Trophoblast cell (in vitro differentiated cells and primary cell): ENCODE data around the gene TMEM134.

Experiments used
- DNase-seq, 2 donors: peaks; one replicate each; pipeline ENCODE4 v3.0.0-alpha.2; 2016
- H2AFZ ChIP-seq: 2 replicates; pipeline ENCODE4 v1.6.1; 2013; ENCODE audit warnings: low read length, moderate library complexity, mild to moderate bottlenecking; ENCODE audit not compliant: insufficient read depth, poor library complexity
- H2AK5ac ChIP-seq: 2 replicates; pipeline ENCODE4 v1.6.1; 2013; ENCODE audit warnings: mild to moderate bottlenecking, low read length
- H2BK120ac ChIP-seq: 2 replicates; pipeline ENCODE4 v1.6.1; 2013; ENCODE audit warnings: low read length, mild to moderate bottlenecking, moderate library complexity; ENCODE audit not compliant: insufficient read depth, poor library complexity
- H2BK12ac ChIP-seq: 2 replicates; pipeline ENCODE4 v1.6.1; 2013; ENCODE audit warnings: mild to moderate bottlenecking, low read length, moderate library complexity
- H2BK5ac ChIP-seq: 2 replicates; pipeline ENCODE4 v1.6.1; 2013; ENCODE audit warnings: low read length, low read depth, moderate library complexity, mild to moderate bottlenecking; ENCODE audit not compliant: poor library complexity
- H3K14ac ChIP-seq: 2 replicates; pipeline ENCODE4 v1.6.1; 2013; ENCODE audit warnings: mild to moderate bottlenecking, low read length
- H3K18ac ChIP-seq: 2 replicates; pipeline ENCODE4 v1.6.1; 2013; ENCODE audit warnings: mild to moderate bottlenecking, low read length
- H3K23ac ChIP-seq: 2 replicates; pipeline ENCODE4 v1.6.1; 2013; ENCODE audit warnings: low read length
- H3K27ac ChIP-seq: 2 replicates; pipeline ENCODE4 v1.5.1; 2013; ENCODE audit warnings: low read depth, mild to moderate bottlenecking, inconsistent platforms, low read length, moderate library complexity
- H3K27me3 ChIP-seq: 2 replicates; pipeline ENCODE4 v1.6.1; 2013; ENCODE audit warnings: inconsistent platforms, mild to moderate bottlenecking, low read length, moderate library complexity; ENCODE audit not compliant: insufficient read depth
- H3K36me3 ChIP-seq, 2 experiments: 1 replicate in 1 of 2; 2 replicates in 1 of 2; pipeline ENCODE4 v1.6.1; 2013; ENCODE audit warnings: low read length in 2 of 2, mild to moderate bottlenecking in 2 of 2, moderate library complexity in 1 of 2; ENCODE audit not compliant: insufficient read depth in 2 of 2, control insufficient read depth in 1 of 2
- H3K4ac ChIP-seq: 2 replicates; pipeline ENCODE4 v1.6.1; 2013; ENCODE audit warnings: low read depth, mild to moderate bottlenecking, low read length, moderate library complexity
- H3K4me1 ChIP-seq, 2 experiments: 1 replicate in 1 of 2; 2 replicates in 1 of 2; pipeline ENCODE4 v1.6.1; 2013; ENCODE audit warnings: low read length in 2 of 2, mild to moderate bottlenecking in 2 of 2, moderate library complexity in 1 of 2; ENCODE audit not compliant: insufficient read depth in 2 of 2, control insufficient read depth in 1 of 2
- H3K4me2 ChIP-seq: 2 replicates; pipeline ENCODE4 v1.6.1; 2013; ENCODE audit warnings: inconsistent platforms, mild to moderate bottlenecking, low read length, moderate library complexity
- H3K4me3 ChIP-seq: 2 replicates; pipeline ENCODE4 v1.5.1; 2013; ENCODE audit warnings: mild to moderate bottlenecking, low read depth, low read length, inconsistent platforms
- H3K79me1 ChIP-seq: one replicate; pipeline ENCODE4 v1.6.1; 2013; ENCODE audit warnings: low read length
- H3K79me2 ChIP-seq: 2 replicates; pipeline ENCODE4 v1.6.1; 2013; ENCODE audit warnings: low read length, mild to moderate bottlenecking; ENCODE audit not compliant: control insufficient read depth, insufficient read depth, poor library complexity
- H3K9ac ChIP-seq: 2 replicates; pipeline ENCODE4 v1.6.1; 2013; ENCODE audit warnings: mild to moderate bottlenecking, low read length
- H3K9me3 ChIP-seq: 2 replicates; pipeline ENCODE4 v1.6.1; 2013; ENCODE audit warnings: low read depth, mild to moderate bottlenecking, control low read depth, inconsistent platforms, low read length; ENCODE audit not compliant: insufficient read depth
- H4K12ac ChIP-seq: 2 replicates; pipeline ENCODE4 v1.6.1; 2013; ENCODE audit warnings: low read depth, mild to moderate bottlenecking, low read length, moderate library complexity
- H4K8ac ChIP-seq: 2 replicates; pipeline ENCODE4 v1.6.1; 2013; ENCODE audit warnings: low read depth, mild to moderate bottlenecking, low read length, moderate library complexity
- H4K91ac ChIP-seq: one replicate; pipeline ENCODE4 v1.6.1; 2013; ENCODE audit warnings: low read depth, mild to moderate bottlenecking, low read length, moderate library complexity
- WGBS: extraction: QIAGEN DNeasy Blood & Tissue Kit; methylation state at CpG from one replicate; pipeline ENCODE4 v1.1.7; 2013; ENCODE audit warnings: missing lambda C conversion rate; ENCODE audit not compliant: insufficient read length, insufficient coverage; ENCODE audit errors: extremely low coverage; 5-methylcytosine and 5-hydroxymethylcytosine counted together

Gene TMEM134

GRCh38 chr11:67497656-67498291 lies 28.7 kb upstream of the TMEM134 start:
- no peak overlapping the region for H2BK120ac ChIP-seq
- H2BK5ac ChIP-seq: no peak overlapping the region
- no peaks in the 10 kb centered on the region for H3K79me1 ChIP-seq
- H3K18ac ChIP-seq: no peak overlapping the region
- no peak overlapping the region for H3K23ac ChIP-seq
- no peak overlapping the region for H4K8ac ChIP-seq
- no CpG with 5 or more reads among the region's 21 CpGs for WGBS
- no peak overlapping the region for H3K4me3 ChIP-seq
- no peak for DNase-seq
- no peak overlapping the region for H3K14ac ChIP-seq
- no peaks in the 10 kb centered on the region for H3K27me3 ChIP-seq
- no peak overlapping the region for H3K27ac ChIP-seq
- no peaks in the 10 kb centered on the region for H3K79me2 ChIP-seq
- H4K91ac ChIP-seq: no peak overlapping the region
- no peak overlapping the region for H3K4me2 ChIP-seq
- no peak overlapping the region for H4K12ac ChIP-seq
- no peak overlapping the region for H3K9ac ChIP-seq
- no peak overlapping the region for H2AK5ac ChIP-seq
- no peak overlapping the region for H2BK12ac ChIP-seq
- no peaks in the 10 kb centered on the region for H3K9me3 ChIP-seq
- peaks cover 86 to 91% of the 10 kb centered on the region in 2 experiments for H3K36me3 ChIP-seq
- H3K4ac ChIP-seq: no peak overlapping the region
- no peak overlapping the region for H2AFZ ChIP-seq
- no peaks in the 10 kb centered on the region for H3K4me1 ChIP-seq

- Histone ChIP-seq H2BK5ac (no peak overlapping the region), H3K14ac (no peak overlapping the region), H3K27me3 (no peaks in the 10 kb centered on the region), H3K4me2 (no peak overlapping the region), H3K79me2 (no peaks in the 10 kb centered on the region), H3K9me3 (no peaks in the 10 kb centered on the region), H3K18ac (no peak overlapping the region), H2AK5ac (no peak overlapping the region), H3K79me1 (no peaks in the 10 kb centered on the region), H2BK120ac (no peak overlapping the region), H4K8ac (no peak overlapping the region), H3K4me1 (no peaks in the 10 kb centered on the region), H2BK12ac (no peak overlapping the region), H3K9ac (no peak overlapping the region), H3K4me3 (no peak overlapping the region), H2AFZ (no peak overlapping the region), H3K36me3 (peaks cover 88 to 91% of the 10 kb centered on the region in 2 experiments), H3K23ac (no peak overlapping the region), H3K4ac (no peak overlapping the region), H4K91ac (no peak overlapping the region), H4K12ac (no peak overlapping the region), H3K27ac (no peak overlapping the region)
- no peak for DNase-seq
- no CpG with 5 or more reads among the region's 12 CpGs for WGBS
Observed at GRCh38 chr11:67496113-67496512, 27.1 kb upstream of the TMEM134 start.

- WGBS: no CpG with 5 or more reads among the region's 16 CpGs
- Histone ChIP-seq H3K9ac (no peak overlapping the region), H2BK120ac (no peak overlapping the region), H3K79me2 (no peaks in the 10 kb centered on the region), H3K4me3 (no peak overlapping the region), H2BK12ac (no peak overlapping the region), H2BK5ac (no peak overlapping the region), H3K27me3 (no peaks in the 10 kb centered on the region), H3K79me1 (no peaks in the 10 kb centered on the region), H3K4ac (no peak overlapping the region), H4K8ac (no peak overlapping the region), H2AFZ (no peak overlapping the region), H3K18ac (no peak overlapping the region), H4K91ac (no peak overlapping the region), H3K23ac (no peak overlapping the region), H3K27ac (no peak overlapping the region), H4K12ac (no peak overlapping the region), H3K36me3 (peaks cover 93 to 96% of the 10 kb centered on the region in 2 experiments), H3K9me3 (no peaks in the 10 kb centered on the region), H3K4me1 (no peaks in the 10 kb centered on the region), H2AK5ac (no peak overlapping the region), H3K14ac (no peak overlapping the region), H3K4me2 (no peak overlapping the region)
- DNase-seq: no peak
Observed at GRCh38 chr11:67495234-67496005, 26.4 kb upstream of the TMEM134 start.

GRCh38 chr11:67494371-67495233 lies 25.6 kb upstream of the TMEM134 start:
- Histone ChIP-seq H3K79me2 (no peaks in the 10 kb centered on the region), H2BK5ac (no peak overlapping the region), H4K8ac (no peak overlapping the region), H3K9me3 (no peaks in the 10 kb centered on the region), H3K79me1 (no peaks in the 10 kb centered on the region), H3K4me3 (no peak overlapping the region), H3K27me3 (no peaks in the 10 kb centered on the region), H4K12ac (no peak overlapping the region), H3K9ac (no peak overlapping the region), H3K4me1 (no peaks in the 10 kb centered on the region), H3K36me3 (peaks cover 93 to 95% of the 10 kb centered on the region in 2 experiments), H2AK5ac (no peak overlapping the region), H3K4ac (no peak overlapping the region), H3K14ac (no peak overlapping the region), H3K23ac (no peak overlapping the region), H4K91ac (no peak overlapping the region), H2AFZ (no peak overlapping the region), H2BK12ac (no peak overlapping the region), H3K27ac (no peak overlapping the region), H3K18ac (no peak overlapping the region), H3K4me2 (no peak overlapping the region), H2BK120ac (no peak overlapping the region)
- WGBS: no CpG with 5 or more reads among the region's 59 CpGs
- DNase-seq: no peak
